NK-92 treated with Interleukin-12 subunit alpha and Interleukin-12 subunit beta, amount 100 ng/mL, for 24 hours (cell line): ENCODE results near the gene DOCK4.

Source experiments
- DNase-seq: peaks from one replicate; lab custom pipeline; 2025; lab: John Stamatoyannopoulos, UW

Gene DOCK4

DNA sequence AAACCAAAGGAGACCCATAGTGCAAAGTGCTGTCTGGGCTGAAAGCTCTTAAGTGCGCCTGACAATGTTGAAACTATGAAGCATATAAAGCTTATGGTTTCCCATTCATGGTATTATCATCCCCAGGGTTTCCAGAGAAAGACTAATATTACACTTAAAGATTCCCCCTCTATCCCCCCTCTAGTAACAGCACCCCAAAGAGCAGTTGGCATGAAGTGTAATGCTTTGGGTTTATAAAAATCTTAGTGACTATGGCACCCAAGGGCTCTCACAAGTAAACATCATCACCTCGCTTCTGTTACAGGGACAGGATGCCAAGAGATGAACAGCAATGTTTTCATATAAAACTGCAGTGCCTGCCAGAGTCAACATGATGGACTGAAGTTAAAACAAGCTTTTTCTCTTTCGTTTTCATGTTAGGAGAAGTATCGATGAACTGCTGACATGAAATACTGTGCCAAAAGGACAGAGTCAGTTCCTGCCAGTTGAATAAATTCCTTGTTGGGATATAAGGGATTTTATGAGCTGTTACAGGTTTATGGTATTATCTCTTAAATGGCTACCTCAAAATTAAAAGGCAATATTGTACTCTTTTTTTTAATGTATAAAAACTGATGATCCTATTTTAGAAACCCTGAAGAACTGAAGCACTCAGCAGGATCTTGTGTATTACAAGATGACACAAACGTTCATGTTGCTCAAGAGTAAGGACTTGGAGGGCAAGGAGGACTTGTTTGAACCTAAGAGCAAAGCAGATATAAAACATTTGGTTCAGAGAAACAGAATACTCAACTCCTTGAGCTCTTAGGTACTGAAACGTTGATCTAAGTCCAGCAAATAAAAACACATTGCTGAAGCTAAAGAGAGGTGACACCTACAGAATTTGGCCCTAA lies 440.2 kb downstream of the DOCK4 start:
- no peak for DNase-seq

DNA sequence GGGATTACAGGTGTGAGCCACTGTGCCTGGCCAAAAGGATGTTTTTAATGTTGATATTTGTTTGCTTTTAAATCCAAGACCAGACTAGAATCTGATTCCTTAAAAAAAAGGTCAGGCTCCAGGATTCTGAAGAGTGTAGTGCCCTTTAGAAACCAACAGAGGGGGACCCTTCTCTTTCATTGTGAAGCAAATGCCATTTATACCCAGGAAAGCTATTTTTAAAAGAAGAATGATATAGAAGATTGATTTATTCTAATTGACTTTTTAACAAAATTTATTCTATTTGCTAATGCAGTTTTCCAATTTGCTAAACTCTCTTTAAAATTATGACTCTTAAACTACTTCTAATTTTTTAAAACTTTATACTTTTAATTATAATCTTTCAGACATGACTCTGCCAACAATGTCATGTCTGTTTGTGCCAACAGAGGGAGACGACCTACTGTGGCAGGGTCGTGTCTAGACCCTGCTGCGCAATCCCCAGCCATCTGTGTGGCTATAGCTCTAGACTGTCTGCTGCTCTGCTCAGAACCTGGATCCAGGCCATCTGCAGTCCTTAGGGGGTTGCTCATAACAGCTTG lies 442.9 kb downstream of the DOCK4 start:
- DNase-seq = no peak

DNA sequence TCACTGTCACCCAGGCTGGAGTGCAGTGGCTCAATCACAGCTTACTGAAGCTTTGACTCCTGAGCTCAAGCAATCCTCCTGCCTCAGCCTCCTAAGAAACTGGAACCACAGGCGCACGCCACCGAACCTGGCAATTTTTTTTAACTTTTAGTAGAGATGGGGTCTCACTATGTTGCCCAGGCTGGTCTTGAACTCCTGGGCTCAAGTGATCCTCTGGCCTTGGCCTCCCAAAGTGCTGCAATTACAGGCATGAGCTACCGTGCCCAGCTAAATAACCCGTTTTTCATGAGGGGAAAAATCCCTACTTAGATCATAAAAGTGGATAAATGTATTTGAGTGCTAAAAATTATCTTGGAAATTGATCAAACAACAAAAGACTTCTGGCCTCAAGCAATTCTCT lies 443.4 kb downstream of the DOCK4 start:
- DNase-seq = no peak

DNA sequence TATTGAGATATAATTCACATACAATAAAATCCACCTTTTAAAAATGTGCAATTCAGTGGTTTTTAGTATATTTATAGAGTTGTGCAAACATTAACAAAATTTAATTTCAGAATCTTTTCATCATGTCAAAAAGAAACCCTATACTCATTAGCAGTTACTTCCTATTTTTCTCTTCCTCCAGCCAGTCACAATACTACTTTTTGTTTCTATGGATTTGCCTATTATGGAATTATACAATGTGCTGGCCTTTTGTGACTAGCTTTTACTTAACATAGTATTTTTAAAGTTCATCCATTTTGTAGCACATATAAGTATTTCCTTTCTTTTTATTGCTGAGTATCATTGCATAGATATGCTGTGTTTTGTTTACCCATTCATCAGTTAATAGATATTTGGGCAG lies 444.0 kb downstream of the DOCK4 start:
- no peak for DNase-seq

DNA sequence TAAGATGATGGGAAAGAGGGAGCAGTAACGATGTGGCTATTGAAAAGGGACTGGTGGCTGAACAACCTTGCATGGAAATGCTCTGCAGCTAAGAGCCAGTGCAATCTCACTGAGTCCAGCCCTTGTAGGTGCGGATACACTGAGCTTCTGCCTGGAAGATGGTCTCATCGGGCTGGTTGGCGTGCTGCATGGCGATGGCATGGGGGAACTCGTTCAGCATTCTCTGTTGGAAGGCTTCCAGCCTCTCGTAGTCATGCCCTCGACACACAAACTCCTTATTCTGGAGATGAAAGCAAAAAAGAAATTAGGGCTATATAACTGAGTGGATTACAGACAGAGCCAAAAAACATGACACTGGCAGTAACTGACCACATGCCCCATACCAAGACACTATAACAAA lies 446.2 kb downstream of the DOCK4 start:
- DNase-seq = no peak

DNA sequence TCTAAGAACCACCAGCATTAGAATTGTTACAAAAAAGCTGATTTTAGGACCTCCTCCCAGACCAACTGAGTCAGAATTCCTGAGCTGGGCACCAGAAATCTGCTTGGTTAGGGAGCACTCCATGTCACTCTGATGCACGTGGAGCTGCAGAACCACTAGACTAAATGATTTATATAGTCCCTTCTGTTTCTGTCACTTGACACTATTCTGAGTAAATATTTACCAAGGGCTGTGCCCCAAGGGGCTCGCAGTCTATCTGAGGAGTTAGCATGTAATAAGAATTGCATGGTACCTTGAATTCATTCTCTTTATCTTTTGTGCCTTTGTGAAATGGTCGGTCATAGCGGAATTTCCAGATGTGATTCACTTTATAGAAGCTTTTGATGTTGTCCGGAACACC lies 447.9 kb downstream of the DOCK4 start:
- DNase-seq = no peak

DNA sequence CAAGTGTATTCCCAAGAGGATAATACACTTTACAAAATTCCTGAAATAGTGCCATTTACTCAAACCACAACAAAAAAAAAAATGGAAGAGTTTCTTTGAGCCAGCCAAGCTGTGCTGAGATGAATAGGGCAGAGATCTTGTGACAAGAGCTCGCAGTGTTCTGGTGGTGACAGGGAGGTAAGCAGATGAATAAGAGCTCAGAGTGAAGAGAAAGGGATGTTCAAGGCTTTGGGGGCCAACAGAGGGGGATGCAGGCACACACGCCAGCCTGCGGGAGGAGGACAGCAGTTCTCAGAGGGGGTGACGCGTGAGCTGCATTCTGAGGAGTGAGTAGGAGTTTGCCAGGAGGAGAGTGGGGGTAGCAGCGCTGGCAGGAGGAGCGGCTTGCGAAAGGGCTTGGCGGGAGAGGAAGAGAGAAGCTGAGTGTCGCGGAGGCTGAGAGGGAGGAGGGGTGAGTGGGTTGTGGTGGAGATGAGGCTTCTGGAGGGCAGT lies 449.5 kb downstream of the DOCK4 start:
- DNase-seq = no peak

DNA sequence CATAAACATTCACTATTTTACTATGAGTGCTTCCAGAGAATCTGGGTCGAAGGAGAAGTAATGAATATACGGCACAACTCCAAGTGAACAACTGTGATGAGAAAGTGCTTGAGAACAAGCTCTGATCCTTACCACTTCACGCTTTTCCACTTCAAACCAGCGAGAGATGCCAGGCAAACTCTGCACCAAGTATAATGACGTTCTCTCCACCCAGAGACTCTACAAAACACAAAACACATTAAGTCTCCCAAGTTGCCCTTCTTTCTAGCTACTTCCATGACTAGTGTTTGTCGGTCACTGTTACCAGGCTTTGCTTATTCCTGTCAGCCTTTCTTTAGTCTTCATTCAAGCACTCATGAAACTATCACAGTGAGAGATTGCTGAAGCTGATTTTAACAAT lies 450.8 kb downstream of the DOCK4 start:
- no peak for DNase-seq

DNA sequence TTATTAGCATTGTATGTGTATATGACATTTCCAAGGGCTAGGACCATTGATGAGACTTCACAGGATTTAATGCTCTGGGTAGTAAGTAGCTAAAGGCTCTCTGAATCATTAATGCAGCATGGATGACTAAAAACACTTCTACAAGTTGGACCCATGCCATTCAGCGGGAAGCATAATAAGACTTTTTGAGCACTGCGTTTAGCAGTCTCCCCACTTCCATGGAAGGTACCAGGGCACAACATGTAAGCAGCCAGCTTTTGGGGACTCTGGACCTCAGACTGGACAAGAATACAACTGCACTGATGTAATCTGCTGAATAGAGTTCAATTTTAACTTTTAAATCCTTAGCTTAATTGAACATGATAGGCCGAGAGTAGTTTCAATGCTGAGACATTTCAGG lies 452.2 kb downstream of the DOCK4 start:
- no peak for DNase-seq

DNA sequence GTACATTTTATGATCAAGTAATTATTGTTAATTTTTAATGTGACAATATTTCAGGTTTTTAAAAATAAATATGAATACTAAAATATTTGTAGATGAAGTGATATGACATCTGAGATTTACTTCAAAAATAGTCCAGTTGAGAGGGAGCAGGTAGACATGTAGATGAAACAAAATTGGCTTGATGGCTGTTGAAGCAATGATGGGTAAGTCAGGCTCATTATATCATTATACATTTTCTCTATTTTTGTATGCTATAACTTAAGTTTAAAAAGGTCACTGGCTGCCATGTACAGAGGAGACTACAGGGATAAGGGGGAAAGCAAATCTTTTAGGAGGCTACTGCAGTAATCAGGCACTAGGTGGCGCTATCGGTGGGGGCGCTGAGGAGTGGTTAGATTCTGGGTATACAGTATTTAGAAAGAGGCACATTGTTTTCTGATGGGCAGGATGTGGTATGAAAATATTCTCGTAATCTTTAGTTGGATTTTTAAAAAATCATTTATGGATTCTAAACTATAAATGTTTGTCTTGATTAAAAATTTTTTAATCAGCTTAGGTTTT lies 454.1 kb downstream of the DOCK4 start:
- DNase-seq = peak; percentile 55

DNA sequence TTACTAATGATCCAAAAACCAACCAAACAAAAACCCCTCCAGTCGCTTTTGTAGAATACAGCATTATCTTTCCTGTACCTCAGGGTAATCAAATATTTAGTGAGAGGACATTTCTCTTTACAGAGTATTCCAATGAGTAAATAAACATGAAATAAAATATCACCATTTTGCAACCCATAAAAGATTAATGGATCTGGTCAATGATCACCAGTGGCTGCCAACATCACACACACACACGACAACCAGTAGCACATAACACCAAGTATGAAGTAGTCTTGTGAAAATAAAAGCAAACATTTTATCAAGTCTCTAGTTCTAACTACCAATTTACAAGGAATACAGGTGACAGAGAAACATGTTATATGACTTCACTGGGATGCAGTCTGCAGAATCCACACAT lies 455.3 kb downstream of the DOCK4 start:
- no peak for DNase-seq

DNA sequence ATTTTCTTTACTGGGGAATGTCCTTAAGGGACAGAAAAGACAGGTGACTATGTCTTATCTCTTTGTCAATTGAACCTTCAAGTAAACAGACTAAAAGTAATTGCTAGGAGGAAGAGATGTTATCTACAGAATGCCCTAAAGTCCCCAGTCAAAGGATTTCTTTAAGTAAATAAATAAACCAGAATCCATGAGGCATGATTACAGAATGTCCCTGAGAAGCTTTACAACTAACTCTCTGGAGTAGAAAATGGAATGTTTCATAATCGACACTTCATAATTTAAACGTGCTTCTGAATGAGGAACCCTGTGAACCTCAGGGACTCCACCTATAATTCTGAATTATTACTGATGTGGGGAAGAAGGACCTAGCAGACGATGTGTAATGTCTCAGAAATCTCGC lies 456.0 kb downstream of the DOCK4 start:
- DNase-seq = no peak

DNA sequence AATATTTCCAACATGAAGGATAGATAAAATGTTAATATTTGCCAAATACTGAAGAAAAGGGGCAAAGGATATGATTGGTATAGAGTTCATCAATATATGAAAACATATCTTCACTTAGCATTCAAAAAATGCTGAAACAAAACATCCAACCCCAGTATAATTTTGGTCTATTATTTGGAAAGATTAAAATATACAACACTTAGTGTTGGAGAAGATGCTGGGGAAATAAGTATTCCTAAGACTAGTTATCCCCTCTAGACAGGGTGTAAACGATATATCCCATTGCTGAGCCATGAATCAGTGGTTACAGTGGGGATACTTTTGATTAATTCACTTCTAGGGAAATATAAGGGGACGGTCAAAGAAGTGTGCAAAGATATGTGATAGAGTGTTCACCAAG lies 456.6 kb downstream of the DOCK4 start:
- DNase-seq = no peak

DNA sequence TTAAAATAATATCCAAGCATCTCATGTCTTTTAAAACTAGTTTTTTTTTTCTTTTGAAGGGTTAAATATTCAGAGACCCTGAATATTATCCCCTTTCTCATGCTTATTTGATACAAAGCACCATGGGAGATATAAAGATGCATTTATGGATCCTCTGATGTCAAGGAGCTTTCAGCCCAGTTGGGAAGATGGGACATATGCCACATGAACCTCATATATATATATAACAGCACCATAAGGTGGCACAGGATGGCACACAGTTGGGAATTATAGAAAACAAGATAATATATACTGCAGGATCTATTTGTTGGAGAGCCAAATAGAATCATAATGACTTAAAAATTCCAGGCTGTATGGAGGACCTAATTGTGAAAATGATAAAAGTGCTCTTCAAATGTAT lies 458.5 kb downstream of the DOCK4 start:
- no peak for DNase-seq

DNA sequence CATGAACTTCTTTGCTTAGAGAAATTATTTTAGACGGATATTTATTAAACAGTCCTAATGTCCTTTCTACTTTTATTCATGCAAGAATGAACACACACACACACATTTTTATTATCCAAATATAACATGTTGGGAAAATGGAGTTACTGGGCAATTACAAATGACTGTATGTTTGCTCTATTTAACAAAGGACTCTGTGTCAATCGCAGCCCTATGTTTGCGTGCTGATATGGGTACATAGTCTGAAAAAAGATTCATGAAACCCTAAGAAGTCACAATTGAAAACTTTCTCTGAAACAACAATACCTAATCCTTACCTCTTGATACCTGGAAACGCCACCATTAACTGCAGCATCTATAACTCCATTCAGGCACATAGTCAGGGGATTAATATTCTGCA lies 459.2 kb downstream of the DOCK4 start:
- no peak for DNase-seq

DNA sequence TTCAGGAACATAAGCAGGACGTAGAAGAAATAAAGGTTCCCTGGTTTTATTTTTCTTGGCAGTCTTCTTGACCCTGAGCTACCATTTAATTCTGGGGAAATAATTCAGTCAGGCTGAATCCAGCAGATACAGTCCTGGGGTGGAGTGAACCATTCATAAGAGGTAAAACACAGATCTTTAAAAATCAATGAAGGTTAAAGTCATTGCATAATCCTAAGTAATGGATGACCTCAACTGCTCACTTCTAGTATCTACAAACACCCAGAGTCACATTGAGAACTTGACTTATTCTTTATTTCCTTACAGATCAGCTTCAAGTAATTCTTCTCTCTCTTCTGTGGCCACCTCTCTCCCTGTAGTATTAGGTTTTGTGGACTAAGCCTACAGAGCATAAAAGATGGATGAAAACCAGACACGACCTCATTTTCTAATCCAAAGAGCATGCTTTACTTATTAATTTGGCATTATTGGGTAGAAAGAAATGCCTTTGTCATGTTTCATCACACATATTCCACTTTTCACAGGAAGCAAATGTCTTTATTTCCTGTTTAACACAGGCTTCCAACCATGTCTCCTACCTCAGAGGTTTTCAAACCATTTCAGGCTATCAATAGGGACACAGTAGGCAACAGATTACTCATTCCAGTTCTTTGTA lies 461.6 kb downstream of the DOCK4 start:
- DNase-seq = no peak

DNA sequence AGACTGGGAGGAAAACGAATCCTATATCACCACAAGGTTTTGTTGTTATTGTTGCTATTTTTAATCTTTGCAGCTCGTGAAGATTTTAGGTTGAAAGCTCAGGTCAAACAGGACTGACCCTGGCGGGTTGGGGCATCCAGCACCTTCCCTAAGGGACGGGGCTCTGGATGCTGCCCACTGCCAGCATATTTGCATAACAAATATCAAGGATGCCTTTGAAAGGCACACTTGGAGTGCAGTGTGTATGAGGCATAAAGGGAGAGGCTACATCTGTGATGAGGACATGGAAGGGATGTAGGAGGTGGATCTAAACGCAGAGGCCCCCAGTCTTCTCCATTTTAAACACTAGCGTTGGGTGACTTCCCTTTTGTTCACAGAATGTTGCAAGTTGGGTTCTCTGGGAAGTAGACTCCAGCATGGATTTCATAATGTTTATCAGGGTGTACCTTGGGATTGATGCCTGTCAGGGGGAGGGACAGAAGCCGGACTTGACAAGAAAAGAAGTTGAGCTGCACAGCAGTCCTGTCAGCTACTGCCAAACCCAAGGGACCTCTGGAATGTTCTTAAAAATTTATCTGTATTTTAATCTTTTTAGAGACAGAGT lies 462.9 kb downstream of the DOCK4 start:
- no peak for DNase-seq

DNA sequence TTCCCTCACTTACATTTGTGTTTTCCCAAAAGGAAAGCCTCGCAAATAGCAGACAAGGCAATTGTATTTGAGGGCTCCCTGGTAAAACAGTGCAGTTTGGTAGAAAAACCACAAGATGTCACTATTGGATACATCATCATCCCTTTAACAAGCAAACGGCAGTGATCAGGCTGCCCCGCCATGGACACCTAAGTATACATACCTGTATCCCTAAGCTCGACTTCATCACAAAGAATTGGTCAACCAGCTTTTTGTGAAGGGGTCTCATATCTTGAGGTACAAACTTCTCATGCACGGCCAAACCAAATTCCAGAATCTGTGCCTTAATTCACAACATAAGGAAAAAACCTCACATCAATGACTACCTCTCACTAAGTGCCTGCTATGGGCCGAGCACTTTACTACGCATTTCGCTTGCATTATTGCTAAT lies 464.4 kb downstream of the DOCK4 start:
- DNase-seq = peak; percentile 31

DNA sequence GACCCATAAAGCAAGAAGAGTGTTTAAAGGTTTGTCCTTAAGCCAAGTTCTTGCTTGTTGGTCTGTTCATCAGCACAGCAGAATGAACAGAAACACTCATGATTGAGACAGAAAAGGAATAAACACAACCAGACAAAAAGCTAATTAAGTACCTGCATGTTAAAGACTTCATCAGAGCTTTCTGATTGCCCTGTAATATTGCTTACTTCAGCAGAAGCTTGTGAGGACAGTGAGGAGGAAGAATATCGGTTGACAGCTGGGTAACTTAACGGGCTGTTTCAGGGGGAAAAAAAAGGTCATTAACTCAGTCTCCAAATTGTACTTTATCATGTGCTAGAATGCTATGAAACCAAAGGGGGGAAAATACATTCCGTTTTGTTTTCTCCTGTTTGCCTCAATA lies 465.3 kb downstream of the DOCK4 start:
- no peak for DNase-seq

DNA sequence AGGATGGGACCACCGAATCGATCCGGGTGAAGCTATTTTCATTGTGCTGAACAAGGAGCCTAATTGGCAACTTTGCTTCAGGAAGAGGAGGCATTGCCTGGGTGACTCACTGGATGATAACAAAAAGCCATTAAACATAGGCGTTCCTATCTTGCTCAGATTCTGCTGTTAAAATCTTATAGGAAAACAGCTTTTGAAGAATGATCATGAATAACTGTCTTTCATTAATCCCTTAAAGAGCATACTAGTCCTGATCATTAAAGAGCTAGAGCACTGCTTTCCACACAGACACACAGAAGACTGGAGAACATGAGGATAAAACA lies 469.7 kb downstream of the DOCK4 start:
- no peak for DNase-seq

DNA sequence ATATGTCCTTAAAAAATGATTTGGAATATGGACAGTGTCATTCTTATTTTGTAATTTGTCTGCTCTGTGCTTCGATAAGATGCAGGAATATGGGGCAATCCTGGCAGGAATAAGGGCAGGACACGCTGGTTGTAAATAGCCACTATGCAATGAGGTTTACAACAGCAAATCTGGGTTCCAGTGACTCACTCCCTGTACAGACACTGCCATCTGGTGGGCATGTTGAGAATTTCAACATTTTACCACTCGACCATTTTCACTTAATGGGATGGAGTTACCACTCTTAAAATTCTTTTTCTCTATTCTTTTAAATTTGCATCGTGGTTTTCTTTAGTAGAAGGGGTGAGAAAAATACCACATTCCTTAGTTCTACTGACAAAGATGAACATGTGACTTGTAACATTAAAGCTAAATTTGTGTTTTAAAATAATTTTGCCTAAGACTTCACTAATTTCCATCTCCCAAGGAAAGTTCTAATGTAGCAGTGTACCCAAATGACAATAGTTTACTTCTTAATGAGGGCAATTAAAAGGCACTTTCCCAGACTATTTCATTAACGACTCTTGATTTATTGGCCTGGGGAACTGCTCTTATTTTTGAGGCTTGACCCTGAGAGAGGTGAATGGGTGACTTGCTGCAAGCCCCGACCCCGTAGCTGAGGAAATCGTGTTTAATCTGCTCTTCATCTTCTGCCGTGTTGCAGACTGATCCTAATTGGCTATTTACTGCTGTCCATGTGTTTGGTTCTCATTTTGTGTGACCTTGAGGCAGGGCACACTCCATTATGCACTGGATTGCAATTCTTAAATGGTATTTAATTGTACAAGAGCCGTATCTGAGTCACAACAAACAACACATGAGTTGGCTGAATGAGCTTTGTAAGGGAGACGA lies 470.3 kb downstream of the DOCK4 start:
- DNase-seq = peak; percentile 31
